Measurements from ENCODE around the gene SLC26A8. TPM values are rescaled to one million over a fixed set of nuclear protein-coding genes. Genes with fewer than 3 reads are reported as not detected.
"Not testable (repeated sequence)": the region's sequence is repeated elsewhere in the genome, so short reads cannot be mapped to it uniquely, and the experiment has no call there.

Gene SLC26A8
- total RNA-seq, 1 donor, result under 0.01 TPM

DNA sequence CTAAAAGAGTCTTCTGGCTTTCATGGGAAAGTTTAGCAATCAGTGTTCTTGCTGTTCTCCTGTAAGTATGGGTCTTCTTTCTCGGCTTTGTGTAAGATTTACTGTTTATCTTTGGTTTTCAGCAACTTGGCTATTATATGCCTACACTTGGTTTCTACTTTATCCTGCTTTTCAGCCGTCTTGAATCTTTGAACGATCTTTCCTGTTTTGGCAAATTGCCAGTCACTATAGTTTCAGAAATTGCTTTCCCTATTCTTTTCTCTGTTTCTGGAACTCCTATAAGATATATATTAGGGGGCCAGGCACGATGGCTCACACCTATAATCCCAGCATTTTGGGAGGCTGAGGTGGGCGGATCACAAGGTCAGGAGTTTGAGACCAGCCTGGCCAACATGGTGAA is 89.0 kb downstream of the SLC26A8 start:
- no peaks in the 10 kb centered on the region for H3K79me2 ChIP-seq (ENCODE audit: insufficient read depth, low read length)
- no peaks in the 10 kb centered on the region for H4K20me1 ChIP-seq (ENCODE audit: insufficient read depth, low read length)
- H2AFZ ChIP-seq (ENCODE audit: low read length), result no peak overlapping the region
- no peaks in the 10 kb centered on the region for H3K4me1 ChIP-seq (ENCODE audit: insufficient read depth, low read length)
- no peak for DNase-seq (ENCODE audit: insufficient read length, low spot score, missing footprints)
- H3K9me3 ChIP-seq (ENCODE audit: low read depth, low read length), result no peaks in the 10 kb centered on the region
- H3K36me3 ChIP-seq (ENCODE audit: insufficient read depth, low read length), result no peaks in the 10 kb centered on the region
- no peaks in the 10 kb centered on the region for H3K27me3 ChIP-seq (ENCODE audit: insufficient read depth, low read length)
- no peak overlapping the region for H3K4me2 ChIP-seq (ENCODE audit: insufficient read depth, low read length)
- H3K4me3 ChIP-seq (ENCODE audit: insufficient read depth, low read length), result no peak overlapping the region
- no peak overlapping the region for H3K27ac ChIP-seq (ENCODE audit: low read depth, low read length)
- TF ChIP-seq CTCF (IDR thresholded peaks at IDR 0.05; ENCODE audit: extremely low read depth, low read depth, low read length), result no peak

DNA sequence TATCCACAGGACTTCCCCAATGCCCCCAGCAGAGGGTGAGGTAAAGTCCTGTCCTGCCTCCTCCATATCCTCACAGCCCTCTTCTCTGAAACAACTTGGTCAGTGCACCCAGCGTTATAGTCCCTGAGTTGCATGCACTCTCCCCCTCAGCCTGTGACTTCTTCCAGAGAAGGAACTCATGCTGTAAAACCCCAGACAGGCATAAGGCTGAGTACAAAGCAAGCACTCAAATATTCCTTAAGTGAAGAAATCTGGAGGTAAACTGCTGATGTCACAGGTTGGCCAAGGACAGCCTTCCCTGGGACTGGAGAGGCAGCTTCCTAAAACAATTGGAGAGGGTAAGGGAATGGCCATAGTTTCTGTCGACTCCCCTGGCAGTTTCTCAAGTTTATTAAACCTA is 90.6 kb downstream of the SLC26A8 start:
- TF ChIP-seq CTCF (IDR thresholded peaks at IDR 0.05; ENCODE audit: extremely low read depth, low read depth, low read length), result no peak
- H3K4me3 ChIP-seq (ENCODE audit: insufficient read depth, low read length), result no peak overlapping the region
- H3K27ac ChIP-seq (ENCODE audit: low read depth, low read length), result no peak overlapping the region
- no peaks in the 10 kb centered on the region for H4K20me1 ChIP-seq (ENCODE audit: insufficient read depth, low read length)
- H2AFZ ChIP-seq (ENCODE audit: low read length), result no peak overlapping the region
- H3K27me3 ChIP-seq (ENCODE audit: insufficient read depth, low read length), result no peaks in the 10 kb centered on the region
- DNase-seq (ENCODE audit: insufficient read length, low spot score, missing footprints), result no peak
- no peaks in the 10 kb centered on the region for H3K36me3 ChIP-seq (ENCODE audit: insufficient read depth, low read length)
- H3K4me1 ChIP-seq (ENCODE audit: insufficient read depth, low read length), result no peaks in the 10 kb centered on the region
- H3K4me2 ChIP-seq (ENCODE audit: insufficient read depth, low read length), result no peak overlapping the region
- no peaks in the 10 kb centered on the region for H3K79me2 ChIP-seq (ENCODE audit: insufficient read depth, low read length)
- H3K9me3 ChIP-seq (ENCODE audit: low read depth, low read length), result no peaks in the 10 kb centered on the region

- H3K4me3 ChIP-seq (ENCODE audit: insufficient read depth, low read length); H3K9me3 ChIP-seq (ENCODE audit: low read depth, low read length); H3K36me3 ChIP-seq (ENCODE audit: insufficient read depth, low read length); H3K79me2 ChIP-seq (ENCODE audit: insufficient read depth, low read length); H4K20me1 ChIP-seq (ENCODE audit: insufficient read depth, low read length); DNase-seq (ENCODE audit: insufficient read length, low spot score, missing footprints); H3K4me1 ChIP-seq (ENCODE audit: insufficient read depth, low read length); H3K27me3 ChIP-seq (ENCODE audit: insufficient read depth, low read length); H2AFZ ChIP-seq (ENCODE audit: low read length); H3K4me2 ChIP-seq (ENCODE audit: insufficient read depth, low read length); H3K27ac ChIP-seq (ENCODE audit: low read depth, low read length): not testable (repeated sequence)
Measured at GRCh38 chr6:35931873-35932272, 92.6 kb downstream of the SLC26A8 start.

DNA sequence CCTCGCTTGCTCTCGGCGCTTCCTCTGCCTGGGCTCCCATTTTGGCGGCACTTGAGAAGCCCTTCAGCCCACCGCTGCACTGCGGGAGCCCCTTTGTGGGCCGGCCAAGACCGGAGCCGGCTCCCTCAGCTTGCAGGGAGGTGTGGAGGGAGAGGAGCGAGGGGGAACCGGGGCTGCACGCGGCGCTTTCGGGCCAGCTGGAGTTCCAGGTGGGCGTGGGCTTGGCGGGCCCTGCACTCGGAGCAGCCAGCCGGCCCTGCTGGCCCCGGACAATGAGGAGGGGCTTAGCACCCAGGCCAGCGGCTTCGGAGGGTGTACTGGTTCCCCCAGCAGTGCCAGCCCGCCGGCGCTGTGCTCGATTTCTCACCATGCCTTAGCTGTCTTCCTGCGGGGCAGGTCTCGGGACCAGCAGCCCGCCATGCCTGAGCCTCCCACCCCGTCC is 93.3 kb downstream of the SLC26A8 start:
- no peak for DNase-seq (ENCODE audit: insufficient read length, low spot score, missing footprints)
- H3K4me3 ChIP-seq (ENCODE audit: insufficient read depth, low read length), result no peak overlapping the region
- H3K27me3 ChIP-seq (ENCODE audit: insufficient read depth, low read length), result no peaks in the 10 kb centered on the region
- H3K79me2 ChIP-seq (ENCODE audit: insufficient read depth, low read length), result no peaks in the 10 kb centered on the region
- no peaks in the 10 kb centered on the region for H3K4me1 ChIP-seq (ENCODE audit: insufficient read depth, low read length)
- H3K27ac ChIP-seq (ENCODE audit: low read depth, low read length), result no peak overlapping the region
- H3K9me3 ChIP-seq (ENCODE audit: low read depth, low read length), result no peaks in the 10 kb centered on the region
- H3K36me3 ChIP-seq (ENCODE audit: insufficient read depth, low read length), result no peaks in the 10 kb centered on the region
- no peak overlapping the region for H3K4me2 ChIP-seq (ENCODE audit: insufficient read depth, low read length)
- H4K20me1 ChIP-seq (ENCODE audit: insufficient read depth, low read length), result no peaks in the 10 kb centered on the region
- no peak for TF ChIP-seq CTCF (IDR thresholded peaks at IDR 0.05; ENCODE audit: extremely low read depth, low read depth, low read length)
- no peak overlapping the region for H2AFZ ChIP-seq (ENCODE audit: low read length)

Measured in osteoblast (primary cell).